GM23248 (cell line): Measurements from ENCODE around the gene KCNAB1. TPM values are rescaled to one million over a fixed set of nuclear protein-coding genes. Genes with fewer than 3 reads are reported as not detected.

Source experiments
- DNase-seq: peaks from one replicate; pipeline ENCODE4 v3.0.0-alpha.2; 2015
- H2AFZ ChIP-seq: fragments of 200-600 bp; sonication (generic); 2 replicates; pipeline ENCODE4 v1.6.1; 2016; ENCODE audit warnings: antibody characterized with exemption
- H3F3A ChIP-seq: fragments of 200-600 bp; sonication (generic); 2 replicates; pipeline ENCODE4 v1.6.1; 2016; ENCODE audit warnings: mild to moderate bottlenecking, antibody characterized with exemption, mixed run types; ENCODE audit not compliant: insufficient read depth
- H3K27ac ChIP-seq: fragments of 200-600 bp; sonication (generic); 2 replicates; pipeline ENCODE4 v1.5.1; 2016; ENCODE audit warnings: mild to moderate bottlenecking
- H3K27me3 ChIP-seq: fragments of 200-600 bp; sonication (generic); replicated peaks from 2 replicates; pipeline ENCODE4 v1.6.1; 2016; ENCODE audit warnings: mild to moderate bottlenecking; ENCODE audit not compliant: insufficient read depth
- H3K36me3 ChIP-seq: fragments of 200-600 bp; sonication (generic); 2 replicates; pipeline ENCODE4 v1.6.1; 2016; ENCODE audit warnings: low read depth, mild to moderate bottlenecking
- H3K4me1 ChIP-seq: fragments of 200-600 bp; sonication (generic); 2 replicates; pipeline ENCODE4 v1.6.1; 2016; ENCODE audit warnings: mild to moderate bottlenecking; ENCODE audit not compliant: insufficient read depth
- H3K4me2 ChIP-seq: fragments of 200-600 bp; sonication (generic); one replicate; pipeline ENCODE4 v1.6.1; 2016; ENCODE audit warnings: mild to moderate bottlenecking; ENCODE audit not compliant: unreplicated experiment
- H3K4me3 ChIP-seq: fragments of 200-600 bp; sonication (generic); 2 replicates; pipeline ENCODE4 v1.5.1; 2016; ENCODE audit warnings: mild to moderate bottlenecking
- H3K79me2 ChIP-seq: fragments of 200-600 bp; sonication (generic); 2 replicates; pipeline ENCODE4 v1.6.1; 2016; ENCODE audit warnings: mild to moderate bottlenecking; ENCODE audit not compliant: insufficient read depth
- H3K9ac ChIP-seq: fragments of 200-600 bp; sonication (generic); 2 replicates; pipeline ENCODE4 v1.6.1; 2016; ENCODE audit warnings: mild to moderate bottlenecking
- H3K9me2 ChIP-seq: fragments of 200-600 bp; sonication (generic); 2 replicates; pipeline ENCODE4 v1.6.1; 2016; ENCODE audit warnings: mixed run types, mild to moderate bottlenecking, moderate library complexity; ENCODE audit not compliant: insufficient read depth
- H3K9me3 ChIP-seq: fragments of 200-600 bp; sonication (generic); one replicate; pipeline ENCODE4 v1.6.1; 2017; ENCODE audit warnings: low read depth
- H4K20me1 ChIP-seq: fragments of 200-600 bp; sonication (generic); 2 replicates; pipeline ENCODE4 v1.6.0; 2016; ENCODE audit not compliant: insufficient read depth
- EZH2 ChIP-seq: fragments of 200-600 bp; sonication (generic); IDR thresholded peaks from 2 replicates; pipeline ENCODE4 v1.6.1; 2018; ENCODE audit warnings: antibody characterized with exemption, mild to moderate bottlenecking; ENCODE audit not compliant: insufficient read depth, poor library complexity, severe bottlenecking
- EZH2phosphoT487 ChIP-seq: fragments of 200-600 bp; sonication (generic); IDR thresholded peaks from 2 replicates; pipeline ENCODE4 v1.6.1; 2018; ENCODE audit warnings: antibody characterized with exemption, moderate library complexity, mild to moderate bottlenecking, low read depth; ENCODE audit not compliant: insufficient read depth
- WGBS, 2 experiments: methylation state at CpG; one replicate each; pipeline ENCODE4 v1.1.6; 2015 to 2017; ENCODE audit warnings: low lambda C conversion rate in 2 of 2, low coverage in 1 of 2; ENCODE audit errors: missing lambda C conversion rate in 2 of 2; 5-methylcytosine and 5-hydroxymethylcytosine counted together
- in situ Hi-C: fragments of 300-500 bp; cut with MboI; formaldehyde crosslinking; loops from 2 replicates; pipeline ENCODE4 v1.15.0; 2020
- polyA plus RNA-seq: library from polyadenylated mRNA; unstranded; fragments of >200 nt; fragmentation: Nextera tagmentation; extraction: Ambion mirVana; gene quantifications from 2 replicates; pipeline ENCODE4 v1.2.1, GENCODE V29; 2016
- total RNA-seq: library from RNA; depleted of rRNA; stranded (reverse); fragments of >200 nt; shearing (Covaris generic); gene quantifications from 2 replicates; pipeline ENCODE4 v1.2.3, GENCODE V29; 2014

The KCNAB1 gene
- total and polyA plus RNA-seq, 2 experiments from 2014 or later = 1.1 TPM; not detected in 1

DNA sequence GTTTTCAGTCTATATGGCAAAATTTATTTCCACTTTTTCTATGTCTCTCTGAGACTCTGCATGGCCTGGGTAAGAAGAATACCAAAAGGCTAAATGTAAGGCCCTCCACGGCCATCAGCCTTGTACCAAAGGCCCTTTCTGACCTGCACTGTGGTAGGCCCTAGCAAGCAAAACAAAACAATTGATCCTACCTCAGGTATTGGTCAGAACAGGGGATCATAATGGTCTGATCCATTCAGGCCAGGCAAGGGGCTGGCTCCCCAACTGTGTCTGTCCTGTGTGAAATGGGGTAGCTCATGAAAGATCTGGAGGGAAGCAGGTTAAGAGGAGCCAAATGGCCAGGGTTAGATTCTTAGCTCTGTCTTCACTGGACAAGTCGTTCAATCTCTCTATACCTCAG, 253.3 kb downstream of the KCNAB1 start:
- Histone ChIP-seq H3K36me3 (no peaks in the 10 kb centered on the region), H2AFZ (no peak overlapping the region), H3F3A (no peaks in the 10 kb centered on the region), H3K79me2 (no peaks in the 10 kb centered on the region), H3K9ac (no peak overlapping the region), H3K4me2 (no peak overlapping the region), H3K27me3 (no peaks in the 10 kb centered on the region), H3K27ac (no peak overlapping the region), H3K4me1 (no peaks in the 10 kb centered on the region), H3K9me2 (no peaks in the 10 kb centered on the region), H4K20me1 (no peaks in the 10 kb centered on the region), H3K9me3 (no peaks in the 10 kb centered on the region), H3K4me3 (no peak overlapping the region)
- TF ChIP-seq EZH2 (no peak), EZH2phosphoT487 (no peak)
- no peak for DNase-seq
- in situ Hi-C loops = no loop called here
- 60 to 64% methylated on average over 2 of the region's 2 CpGs for WGBS, 2 experiments

DNA sequence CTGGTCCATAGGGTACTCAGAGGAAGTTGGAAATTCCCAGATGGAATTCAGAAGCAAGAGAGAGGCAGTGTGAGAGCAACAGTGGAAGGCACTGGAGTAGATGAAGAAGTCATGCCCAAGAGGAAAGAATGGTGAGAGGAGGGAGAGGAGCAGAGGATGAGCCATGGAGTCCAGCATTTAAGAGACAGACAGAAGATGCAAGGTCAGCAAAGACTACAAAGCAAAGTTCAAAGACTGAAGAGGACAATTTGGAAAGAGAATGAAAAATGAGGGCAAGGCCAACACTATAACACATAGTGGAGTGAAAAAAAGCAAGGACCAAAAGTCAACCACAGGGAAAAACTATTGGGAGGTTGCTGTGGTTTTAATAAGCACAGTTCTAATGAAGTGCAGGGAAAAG, 255.8 kb downstream of the KCNAB1 start:
- in situ Hi-C loops = no loop called here
- no peaks in the 10 kb centered on the region for H3K79me2 ChIP-seq
- no peak for DNase-seq
- H3K9ac ChIP-seq = no peak overlapping the region
- H4K20me1 ChIP-seq = no peaks in the 10 kb centered on the region
- H2AFZ ChIP-seq = no peak overlapping the region
- no peaks in the 10 kb centered on the region for H3K9me2 ChIP-seq
- H3K4me2 ChIP-seq = no peak overlapping the region
- H3K36me3 ChIP-seq = no peaks in the 10 kb centered on the region
- no peak overlapping the region for H3K27ac ChIP-seq
- no peaks in the 10 kb centered on the region for H3K4me1 ChIP-seq
- no peaks in the 10 kb centered on the region for H3F3A ChIP-seq
- H3K4me3 ChIP-seq = no peak overlapping the region
- no peaks in the 10 kb centered on the region for H3K27me3 ChIP-seq
- no peaks in the 10 kb centered on the region for H3K9me3 ChIP-seq
- TF ChIP-seq EZH2 (no peak), EZH2phosphoT487 (no peak)

DNA sequence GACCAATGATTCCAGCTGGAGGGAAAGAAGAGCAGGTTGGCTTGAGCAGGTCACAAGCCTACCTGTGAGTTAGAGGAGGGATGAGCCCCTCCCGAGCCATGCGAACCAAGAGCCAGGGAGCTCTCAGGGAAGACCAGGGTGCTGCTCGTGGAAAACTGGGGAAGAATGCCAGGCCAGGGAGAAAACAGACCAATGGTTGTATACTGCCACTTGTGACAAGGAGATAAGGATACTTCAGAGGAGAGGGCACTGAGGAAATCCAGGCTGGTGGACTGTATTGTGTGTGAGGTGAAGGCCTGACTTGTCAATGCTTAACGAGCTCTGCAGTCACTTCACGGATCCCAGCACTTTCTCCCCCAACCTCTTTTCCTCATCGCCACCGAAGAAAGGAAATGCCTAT, 256.9 kb downstream of the KCNAB1 start:
- in situ Hi-C loops = no loop called here
- no peak for DNase-seq
- Histone ChIP-seq H3K4me1 (no peaks in the 10 kb centered on the region), H3K36me3 (no peaks in the 10 kb centered on the region), H3K79me2 (no peaks in the 10 kb centered on the region), H3K27ac (no peak overlapping the region), H2AFZ (no peak overlapping the region), H3K4me2 (no peak overlapping the region), H3F3A (no peaks in the 10 kb centered on the region), H3K4me3 (no peak overlapping the region), H3K9me3 (no peaks in the 10 kb centered on the region), H3K9ac (no peak overlapping the region), H3K9me2 (no peaks in the 10 kb centered on the region), H4K20me1 (no peaks in the 10 kb centered on the region), H3K27me3 (no peaks in the 10 kb centered on the region)
- 92 to 93% methylated on average over 7 of the region's 7 CpGs for WGBS, 2 experiments
- no peak for TF ChIP-seq EZH2

DNA sequence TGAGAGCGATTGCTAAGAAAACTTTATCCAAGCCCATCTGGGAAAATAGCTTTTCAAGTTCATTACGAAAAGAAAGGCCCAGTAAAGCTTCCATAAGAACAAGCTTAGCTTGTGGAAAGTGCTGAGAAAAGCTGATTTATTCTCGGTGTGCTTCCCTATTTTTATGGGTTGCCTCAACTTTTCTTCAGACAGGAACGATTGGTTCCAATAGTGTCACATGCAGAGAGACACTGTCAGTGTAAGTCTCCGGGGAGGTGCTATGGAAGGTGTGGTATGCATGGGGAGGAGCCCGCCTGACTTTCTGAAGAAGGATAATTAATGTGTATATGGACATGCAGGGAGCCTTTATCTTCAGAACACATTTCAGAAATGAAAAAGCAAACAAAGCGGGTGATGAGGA, 257.3 kb downstream of the KCNAB1 start:
- in situ Hi-C loops = no loop called here
- Histone ChIP-seq H3K4me3 (no peak overlapping the region), H3K4me1 (no peaks in the 10 kb centered on the region), H3K27ac (no peak overlapping the region), H3K9me2 (no peaks in the 10 kb centered on the region), H3K79me2 (no peaks in the 10 kb centered on the region), H3K9me3 (no peaks in the 10 kb centered on the region), H3K9ac (no peak overlapping the region), H3K27me3 (no peaks in the 10 kb centered on the region), H4K20me1 (no peaks in the 10 kb centered on the region), H3K36me3 (no peaks in the 10 kb centered on the region), H3K4me2 (no peak overlapping the region), H3F3A (no peaks in the 10 kb centered on the region), H2AFZ (no peak overlapping the region)
- TF ChIP-seq EZH2 = no peak
- no peak for TF ChIP-seq EZH2phosphoT487
- WGBS, 2 experiments = 79 to 84% methylated on average over 7 of the region's 7 CpGs
- DNase-seq = no peak

DNA sequence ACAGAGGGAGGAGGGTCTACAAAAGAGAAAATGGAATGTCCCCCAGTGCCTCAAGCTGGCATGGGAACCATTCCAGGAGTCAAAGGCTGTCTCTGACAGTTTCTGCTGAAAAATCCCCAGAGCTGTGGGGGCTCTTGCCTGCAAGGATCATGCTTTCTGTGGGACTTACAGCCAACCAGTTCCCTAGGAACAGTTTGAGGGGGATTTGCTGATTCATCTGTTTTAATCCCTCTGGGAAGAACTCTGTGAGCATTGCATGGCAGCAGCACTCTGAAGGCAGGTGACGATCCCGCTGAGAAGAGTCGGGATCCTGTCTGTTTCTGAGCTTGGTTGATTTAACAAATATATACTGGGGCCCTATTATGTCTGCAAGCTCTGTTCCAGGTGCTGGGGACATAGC, 258.5 kb downstream of the KCNAB1 start:
- no peak for DNase-seq

More for the DNA sequence above, 258.5 kb downstream of the KCNAB1 start:
- no peaks in the 10 kb centered on the region for H3K27me3 ChIP-seq
- H3K9me3 ChIP-seq = no peaks in the 10 kb centered on the region
- no peaks in the 10 kb centered on the region for H3K79me2 ChIP-seq
- 69 to 74% methylated on average over 3 of the region's 3 CpGs for WGBS, 2 experiments
- TF ChIP-seq EZH2phosphoT487 = no peak
- TF ChIP-seq EZH2 = no peak
- H3F3A ChIP-seq = no peaks in the 10 kb centered on the region
- H3K27ac ChIP-seq = no peak overlapping the region
- in situ Hi-C loops = no loop called here
- H2AFZ ChIP-seq = no peak overlapping the region
- H3K4me2 ChIP-seq = no peak overlapping the region
- no peaks in the 10 kb centered on the region for H3K36me3 ChIP-seq
- no peaks in the 10 kb centered on the region for H4K20me1 ChIP-seq
- no peak overlapping the region for H3K9ac ChIP-seq
- H3K9me2 ChIP-seq = no peaks in the 10 kb centered on the region
- H3K4me3 ChIP-seq = no peak overlapping the region
- H3K4me1 ChIP-seq = no peaks in the 10 kb centered on the region
